ENCODE measurements around the gene TET3.

TET3 gene

DNA sequence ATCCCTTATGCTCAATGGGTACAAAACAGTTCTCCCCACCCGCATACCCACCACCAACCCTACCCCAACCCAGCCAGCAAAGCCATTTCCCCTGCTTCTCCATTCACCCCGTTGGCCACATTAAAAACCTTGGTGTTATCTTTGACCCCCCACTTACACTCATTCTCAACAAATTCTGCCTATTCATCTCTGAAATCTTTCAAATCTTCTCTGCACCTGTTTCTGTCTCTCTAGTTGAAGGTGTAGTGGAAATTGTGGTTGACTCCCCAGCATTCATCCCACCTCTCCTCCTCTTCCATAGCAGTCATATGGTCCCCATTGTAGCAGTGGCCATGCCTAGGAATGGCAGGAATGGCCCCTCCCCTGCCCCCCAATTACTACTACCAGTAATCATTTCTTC, 20.5 kb upstream of the TET3 start:
- no peak for DNase-seq (ENCODE audit: low read depth in 2 of 2)

DNA sequence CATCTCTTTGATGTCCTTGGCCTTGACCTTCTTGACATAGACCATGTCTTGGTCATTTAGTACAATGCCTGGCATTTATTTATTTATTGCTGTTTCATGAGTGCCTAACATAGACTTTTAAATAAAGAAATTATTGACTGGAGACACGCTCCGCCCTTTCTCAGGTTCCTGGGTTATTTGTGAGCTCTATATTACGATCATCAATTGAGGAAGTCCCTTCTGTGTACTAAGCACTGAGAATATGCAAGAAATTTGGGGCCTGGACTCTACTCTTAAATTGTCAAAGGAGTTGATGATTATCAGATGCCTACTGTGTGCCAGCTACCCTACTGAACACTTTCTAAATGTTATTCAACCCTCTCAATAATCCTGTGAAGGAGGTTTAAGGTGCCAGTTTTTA, 19.7 kb upstream of the TET3 start:
- no peak for DNase-seq (ENCODE audit: low read depth in 2 of 2)

DNA sequence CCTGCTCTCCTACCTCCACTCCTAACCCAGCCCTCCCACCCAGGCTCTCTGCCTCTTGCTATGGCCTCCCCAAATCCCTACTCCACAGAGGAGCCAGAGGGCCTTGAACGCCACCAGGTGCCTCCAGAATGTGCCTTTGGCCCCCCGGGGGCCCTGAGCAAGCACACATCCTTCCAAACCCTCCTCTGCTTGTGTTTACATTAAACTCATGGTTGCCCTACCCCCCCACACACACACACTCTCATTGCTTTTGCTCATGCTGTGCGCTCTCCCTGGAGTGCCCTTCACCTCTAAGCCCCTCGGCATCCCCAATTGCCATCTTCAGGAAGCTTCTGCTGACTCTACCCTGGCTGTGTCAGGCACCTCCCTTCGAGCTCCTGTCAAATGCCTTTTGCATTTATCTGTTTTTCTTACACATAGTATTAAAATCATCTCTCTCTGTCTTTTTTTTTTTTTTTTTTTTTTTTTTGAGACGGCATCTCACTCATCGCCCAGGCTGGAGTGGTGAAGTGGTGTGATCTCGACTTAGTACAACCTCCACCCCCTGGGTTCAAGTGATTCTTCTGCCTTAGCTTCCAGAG, 16.3 kb upstream of the TET3 start:
- no peak for DNase-seq (ENCODE audit: low read depth in 2 of 2)

DNA sequence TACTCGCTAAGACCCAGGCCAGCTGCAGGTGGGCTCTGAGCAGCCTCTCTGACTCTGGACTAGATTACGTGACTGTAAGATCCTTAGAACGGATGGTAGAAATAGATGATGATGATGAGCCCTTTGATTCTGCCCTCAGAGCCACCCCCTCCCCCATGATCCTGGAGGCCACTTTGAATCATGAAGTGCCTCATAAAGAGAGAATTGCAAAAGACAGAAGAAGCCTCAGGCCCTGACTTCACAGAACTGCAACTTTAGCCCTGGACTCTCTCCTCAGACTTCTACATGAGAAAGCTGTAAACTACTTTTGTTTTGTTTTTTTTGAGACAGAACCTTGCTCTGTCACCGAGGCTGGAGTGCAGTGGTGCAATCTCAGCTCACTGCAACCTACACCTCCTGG, 15.4 kb upstream of the TET3 start:
- DNase-seq (ENCODE audit: low read depth in 2 of 2) = no peak

DNA sequence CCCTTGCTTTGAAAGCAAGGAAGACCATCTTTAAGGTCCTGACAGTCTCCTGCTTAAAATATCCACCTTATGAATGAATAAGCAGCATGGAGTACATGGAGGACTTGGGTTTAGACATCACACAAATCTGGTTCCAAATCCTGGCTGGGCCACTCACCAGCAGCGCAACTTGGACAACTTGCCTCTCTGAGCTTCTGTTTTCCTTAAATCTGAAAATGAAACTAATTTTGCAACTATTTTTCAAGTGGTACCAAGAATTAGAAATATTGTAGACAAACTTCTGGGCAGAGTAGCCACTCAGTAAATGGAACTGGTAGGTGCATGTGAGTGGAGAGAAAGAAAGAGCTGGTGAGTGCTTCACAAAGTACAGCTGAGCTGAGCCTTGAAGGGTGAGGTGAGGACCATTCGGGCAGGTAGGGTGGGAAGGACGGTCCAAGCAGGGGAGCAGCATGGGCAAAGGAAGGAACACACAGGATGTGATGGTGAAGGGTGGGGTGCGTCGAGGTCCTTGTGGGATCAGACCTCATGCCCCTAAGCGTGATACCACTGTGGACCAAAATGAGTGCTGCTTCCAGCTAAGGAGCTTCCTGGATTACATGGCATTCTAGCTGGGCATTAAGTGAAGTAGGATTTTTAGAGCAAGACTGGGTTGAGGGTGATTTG, 14.4 kb upstream of the TET3 start:
- no peak for DNase-seq (ENCODE audit: low read depth in 2 of 2)

DNA sequence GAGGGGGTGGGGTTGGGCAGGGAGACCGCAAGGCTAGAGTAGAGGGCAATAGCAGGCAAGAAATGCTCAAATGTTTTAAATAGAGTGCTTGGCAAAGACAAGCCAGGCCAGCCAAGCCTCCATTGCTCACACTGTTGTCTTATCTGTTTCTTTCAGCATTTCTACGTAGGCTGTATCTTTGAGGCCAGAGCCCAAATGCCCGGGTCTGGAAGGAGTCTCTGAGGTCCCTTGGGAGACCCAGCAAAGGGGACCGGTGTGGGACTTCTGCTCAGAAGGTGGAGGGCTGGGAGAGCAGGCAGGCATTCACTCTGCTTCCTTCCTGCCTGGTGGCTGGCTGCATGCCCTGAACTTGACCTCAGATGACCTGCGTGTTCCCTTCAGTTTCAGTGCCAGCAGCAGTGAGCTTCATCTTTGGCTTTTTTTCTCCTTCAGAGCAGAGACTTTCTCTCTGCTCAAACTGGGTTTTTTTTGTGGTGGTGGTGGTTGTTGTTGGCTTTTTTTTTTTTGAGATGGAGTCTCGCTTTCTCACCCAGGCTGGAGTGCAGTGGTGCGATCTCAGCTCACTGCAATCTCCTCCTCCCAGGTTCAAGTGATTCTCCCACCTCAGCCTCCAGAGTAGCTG, 13.7 kb upstream of the TET3 start:
- no peak for DNase-seq (ENCODE audit: low read depth in 2 of 2)

DNA sequence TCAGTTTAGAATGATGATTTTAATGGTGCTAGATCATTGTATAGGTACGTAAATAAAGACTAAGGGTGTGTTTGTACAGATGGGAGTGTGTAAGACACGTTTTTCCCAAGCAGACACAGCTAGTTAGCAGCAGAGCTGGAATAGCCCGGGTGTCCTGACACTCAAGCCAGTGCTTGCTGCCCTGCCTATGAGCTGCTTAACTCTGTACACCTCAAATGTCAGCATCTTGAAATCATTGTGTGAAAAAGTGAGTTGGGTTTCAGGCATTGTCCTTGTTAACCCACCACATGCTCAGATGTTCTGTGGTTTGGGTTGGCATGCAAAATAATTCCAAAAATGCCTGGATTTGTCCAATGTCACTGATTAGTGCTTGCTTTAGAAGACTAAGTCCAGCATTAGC, 13.0 kb upstream of the TET3 start:
- no peak for DNase-seq (ENCODE audit: low read depth in 2 of 2)

DNA sequence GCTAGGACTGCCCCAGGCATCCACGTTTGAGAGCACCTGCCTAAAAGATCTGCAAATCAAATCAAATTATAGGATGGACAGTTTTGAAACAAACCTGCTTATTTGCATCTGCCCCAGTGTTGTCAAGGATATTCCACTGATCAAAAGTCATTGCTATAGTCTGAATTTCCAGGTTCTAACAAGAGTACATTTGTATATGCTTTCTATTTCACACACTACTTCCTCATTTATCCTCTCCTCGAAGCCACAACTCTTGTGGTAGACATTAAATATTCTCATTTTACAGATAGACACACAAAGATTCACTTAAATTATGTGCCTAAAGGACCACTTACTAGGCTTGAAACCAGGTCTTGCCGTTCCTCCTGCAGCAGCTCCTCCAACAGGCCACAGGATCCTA, 11.9 kb upstream of the TET3 start:
- DNase-seq (ENCODE audit: low read depth in 2 of 2) = no peak

DNA sequence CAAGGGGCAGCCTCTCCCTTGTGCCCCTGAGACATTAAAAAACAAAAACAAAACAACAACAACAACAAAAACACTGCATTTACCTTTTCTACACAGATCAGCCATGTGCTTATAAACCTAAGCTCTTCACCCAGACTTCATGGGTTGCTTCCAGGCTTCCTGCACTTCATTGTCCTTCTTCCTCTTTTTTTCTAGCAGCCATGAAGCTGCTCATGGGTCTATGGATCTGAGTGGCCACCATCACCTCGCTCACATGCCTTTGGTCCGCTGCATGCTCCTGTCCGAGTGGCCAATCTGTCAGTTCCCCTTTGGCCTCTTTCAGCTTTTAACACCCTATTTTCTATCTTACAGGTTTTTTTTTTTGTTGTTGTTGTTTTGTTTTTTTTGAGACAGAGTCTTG, 9.0 kb upstream of the TET3 start:
- DNase-seq (ENCODE audit: low read depth in 2 of 2) = no peak

DNA sequence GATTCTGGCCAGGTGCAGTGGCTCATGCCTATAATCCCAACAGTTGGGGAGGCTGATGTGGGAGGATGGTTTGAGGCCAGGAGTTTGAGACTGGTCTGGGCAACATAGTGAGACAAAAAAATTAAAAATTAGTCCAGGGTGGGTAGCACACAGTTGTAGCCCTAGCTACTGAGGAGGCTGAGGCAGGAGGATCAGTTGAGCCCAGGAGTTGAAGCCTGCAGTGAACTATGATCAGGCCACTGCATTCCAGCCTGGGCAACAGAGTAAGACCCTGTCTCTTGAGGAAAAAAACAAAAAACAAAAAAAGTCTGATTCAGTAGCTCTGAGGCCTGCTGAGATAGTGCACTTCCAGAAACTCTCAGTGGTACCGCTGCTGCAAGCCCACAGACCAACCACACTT, 7.9 kb upstream of the TET3 start:
- DNase-seq (ENCODE audit: low read depth in 2 of 2) = no peak

DNA sequence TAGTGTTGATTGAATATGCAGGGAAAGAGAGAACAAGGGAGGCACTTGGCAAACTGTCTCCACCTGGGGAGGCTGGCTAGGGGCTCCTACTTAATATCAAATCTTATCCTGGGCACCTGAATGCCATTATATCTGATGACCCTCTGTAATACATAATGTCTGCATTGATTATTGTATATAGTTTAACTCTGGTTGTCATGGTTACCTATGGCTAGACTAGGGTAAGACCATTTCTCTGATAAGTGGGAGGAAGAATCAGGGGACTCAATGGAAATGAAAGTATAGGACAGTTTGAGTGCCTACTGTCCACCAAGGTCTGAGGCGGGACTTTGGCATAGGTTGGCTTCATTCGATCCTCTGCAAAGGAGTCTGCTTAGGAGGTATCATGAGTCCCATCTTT, 7.2 kb upstream of the TET3 start:
- DNase-seq (ENCODE audit: low read depth in 2 of 2) = no peak

DNA sequence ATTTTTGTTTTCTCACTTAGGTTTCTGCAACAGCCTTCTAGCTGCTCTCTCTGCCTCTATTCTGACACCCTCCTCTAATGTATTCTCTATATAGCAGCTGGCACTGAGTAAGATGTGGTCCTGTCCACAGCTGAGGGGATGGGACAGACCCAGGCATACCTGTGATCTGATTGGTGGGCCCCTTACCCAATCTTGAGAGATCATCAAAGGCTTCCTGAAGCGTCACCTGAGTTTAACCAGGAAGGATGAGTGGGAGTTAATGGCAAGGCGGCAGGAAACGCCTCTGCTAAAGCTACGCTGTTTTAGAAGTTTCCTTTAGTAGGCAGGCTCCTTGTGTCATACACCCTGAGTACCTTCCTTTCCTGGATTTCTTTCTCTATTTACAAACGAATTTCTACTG, 5.7 kb upstream of the TET3 start:
- DNase-seq (ENCODE audit: low read depth in 2 of 2) = peak; percentile 62 to 65

DNA sequence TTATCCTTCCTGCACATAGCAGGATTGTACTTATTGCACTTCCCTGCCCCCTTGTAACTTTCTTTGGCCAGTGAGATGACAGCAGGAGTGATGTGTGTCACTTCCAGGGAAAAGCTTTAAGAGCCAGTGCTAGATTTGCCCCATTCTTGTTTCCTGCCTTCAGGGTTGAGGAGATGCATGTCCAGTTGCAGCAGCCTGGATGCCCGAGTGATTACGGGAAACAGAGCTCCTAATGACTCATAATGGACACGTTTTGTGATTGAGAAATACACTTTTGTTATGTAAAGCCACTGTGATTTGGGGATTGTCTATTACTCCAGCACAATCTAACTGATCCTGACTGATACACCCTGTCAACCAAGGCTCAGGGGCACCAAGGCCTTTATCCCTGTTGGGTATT, 5.0 kb upstream of the TET3 start:
- DNase-seq (ENCODE audit: low read depth in 2 of 2) = no peak

DNA sequence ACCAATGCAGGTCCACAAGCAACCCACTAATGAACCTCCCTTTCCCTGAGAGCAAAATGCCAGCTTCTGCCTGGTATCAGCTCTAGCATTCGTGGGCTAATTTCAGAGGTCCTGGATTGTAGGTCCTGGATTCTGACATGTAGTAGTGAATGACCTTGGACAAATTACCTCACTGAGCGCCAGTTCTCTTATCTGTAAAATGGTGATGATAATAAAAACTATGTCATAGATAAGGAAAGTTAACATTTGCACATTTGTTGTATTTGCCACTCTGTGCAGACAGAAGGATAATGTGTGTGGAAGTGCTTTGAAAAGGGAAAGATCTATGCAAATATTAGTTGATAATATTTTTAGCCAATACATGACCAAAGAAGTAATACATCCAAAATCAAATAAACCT, 4.1 kb upstream of the TET3 start:
- DNase-seq (ENCODE audit: low read depth in 2 of 2) = no peak

DNA sequence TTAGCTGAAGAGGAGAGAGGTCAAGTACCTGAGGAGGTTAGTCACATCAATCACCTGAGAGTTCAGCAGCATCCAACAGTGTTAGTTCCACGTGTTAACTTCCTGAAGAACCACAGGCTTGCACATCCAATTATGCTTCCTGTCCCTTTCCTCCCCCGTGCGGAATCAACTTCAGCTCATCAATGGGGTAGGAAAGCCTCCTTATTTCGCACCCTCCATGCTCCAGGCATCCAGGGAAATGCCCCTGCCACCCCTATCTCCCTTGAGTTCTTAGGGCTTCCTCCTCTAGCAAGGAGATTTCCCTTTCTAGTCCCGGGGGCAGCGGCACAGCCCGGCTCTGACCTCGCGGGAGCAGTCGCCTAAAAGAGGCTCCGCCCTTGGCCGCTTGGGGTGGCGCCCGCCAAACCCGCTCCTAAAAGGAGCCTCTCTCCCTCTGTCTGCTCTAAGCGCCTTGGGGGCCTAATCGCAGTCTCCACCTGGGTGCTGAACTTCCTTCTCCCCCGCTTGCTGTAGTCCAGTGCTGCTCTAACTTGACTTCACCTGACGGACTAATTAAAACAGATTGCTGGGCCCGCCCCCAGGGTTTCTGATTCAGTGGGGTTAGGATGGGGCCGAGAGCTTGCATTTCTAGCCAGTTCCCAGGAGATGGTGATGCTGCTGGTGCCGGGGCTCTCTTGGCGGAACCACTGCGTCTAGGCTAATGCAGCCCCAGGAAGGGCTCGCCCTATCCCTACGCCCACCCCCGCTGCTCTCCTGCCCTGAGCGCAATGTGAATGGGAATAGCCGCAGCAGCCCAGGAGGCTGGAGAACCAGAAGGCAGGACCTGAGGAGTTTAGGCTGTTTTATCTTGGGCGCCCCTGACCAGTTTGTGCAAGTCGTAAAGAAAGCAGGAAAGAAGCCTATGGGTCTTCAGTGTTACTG, 3.4 kb upstream of the TET3 start:
- DNase-seq (ENCODE audit: low read depth in 2 of 2) = no peak

DNA sequence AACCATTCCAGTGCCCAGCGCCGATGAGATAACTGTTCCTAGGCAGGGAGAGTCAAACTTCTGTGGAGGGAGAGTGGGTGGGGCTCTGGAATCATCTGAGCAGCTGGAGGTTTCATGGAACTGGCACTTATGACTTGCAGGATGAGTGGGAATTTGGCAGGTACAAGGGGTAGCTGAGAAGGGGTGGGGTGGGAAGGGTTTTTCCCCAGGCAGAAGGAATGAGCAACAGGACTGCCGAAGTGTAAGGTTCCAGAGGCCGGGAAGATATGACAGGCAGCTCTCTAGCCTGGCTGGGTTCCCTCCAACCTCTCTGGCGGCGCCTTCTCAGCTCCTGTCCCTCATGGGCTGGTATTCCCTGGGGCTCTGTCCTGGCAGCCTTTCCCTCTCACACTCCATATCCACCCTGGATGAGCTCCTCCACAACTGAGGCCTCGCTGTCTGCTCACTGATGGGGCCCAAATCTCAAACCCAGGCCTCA, 2.5 kb upstream of the TET3 start:
- DNase-seq (ENCODE audit: low read depth in 2 of 2) = no peak

DNA sequence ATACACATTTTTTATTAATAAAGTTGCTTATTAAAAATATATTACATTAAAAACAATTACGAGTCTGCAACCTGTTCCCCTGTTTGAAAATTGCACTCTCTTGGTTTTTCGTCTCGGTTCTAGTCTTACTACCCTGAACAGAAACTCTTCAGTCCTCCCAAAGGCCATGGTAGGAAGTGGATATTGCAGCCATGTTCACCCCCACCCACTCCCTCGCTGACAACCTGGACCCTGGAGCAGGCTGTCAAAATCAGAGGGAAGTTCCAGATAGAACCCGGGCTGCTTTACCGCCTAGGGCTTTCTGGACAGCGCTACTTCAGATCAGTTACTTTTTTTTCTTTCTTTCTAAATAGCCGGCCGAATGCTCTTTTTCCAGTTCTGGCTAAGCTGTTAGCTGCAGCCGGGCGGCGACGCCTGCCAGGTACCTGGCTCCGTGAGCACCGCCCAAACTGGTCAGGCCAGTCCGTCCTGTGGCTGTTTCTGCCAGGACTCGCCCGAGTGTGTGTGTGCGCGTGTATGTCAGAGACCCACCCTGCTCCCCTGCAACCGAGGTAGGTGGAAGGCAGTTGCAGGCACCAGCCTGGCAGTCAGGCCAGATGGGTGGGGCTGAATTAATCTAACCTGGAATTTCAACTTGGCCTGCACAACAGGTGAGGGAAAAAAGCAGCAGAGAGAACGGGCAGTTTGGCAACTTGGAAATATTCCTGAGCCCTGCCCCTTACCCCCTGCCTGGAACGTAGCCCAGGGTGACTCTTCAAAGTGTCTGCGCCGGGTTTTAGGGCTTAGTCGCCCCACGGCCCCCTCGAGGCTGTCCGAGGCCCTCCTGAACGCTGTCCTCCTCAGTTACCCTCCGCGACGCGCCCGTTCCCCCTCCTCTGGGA, 1.1 kb upstream of the TET3 start:
- DNase-seq (ENCODE audit: low read depth in 2 of 2) = no peak

DNA sequence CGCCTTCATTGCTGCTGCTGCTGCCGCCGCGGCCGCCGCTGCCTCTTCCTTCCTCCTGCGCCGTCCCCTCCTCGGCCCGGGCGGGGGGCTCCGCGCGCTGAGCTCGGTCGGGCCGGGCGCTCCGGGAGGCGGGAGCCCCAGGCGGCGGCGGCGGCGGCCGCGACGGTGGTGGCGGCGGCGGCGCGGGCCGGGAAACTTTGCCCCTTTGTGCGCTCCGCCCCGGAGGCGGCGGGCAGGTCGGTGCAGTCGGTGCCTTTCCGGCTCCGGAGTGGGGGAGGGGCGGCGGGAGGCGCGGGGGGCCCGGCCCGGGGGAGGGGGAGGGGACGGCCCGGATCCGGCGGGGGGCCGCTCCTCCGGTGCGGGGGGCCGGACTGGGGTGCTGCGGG, 205 bp downstream of the TET3 start:
- no peak for DNase-seq (ENCODE audit: low read depth in 2 of 2)

DNA sequence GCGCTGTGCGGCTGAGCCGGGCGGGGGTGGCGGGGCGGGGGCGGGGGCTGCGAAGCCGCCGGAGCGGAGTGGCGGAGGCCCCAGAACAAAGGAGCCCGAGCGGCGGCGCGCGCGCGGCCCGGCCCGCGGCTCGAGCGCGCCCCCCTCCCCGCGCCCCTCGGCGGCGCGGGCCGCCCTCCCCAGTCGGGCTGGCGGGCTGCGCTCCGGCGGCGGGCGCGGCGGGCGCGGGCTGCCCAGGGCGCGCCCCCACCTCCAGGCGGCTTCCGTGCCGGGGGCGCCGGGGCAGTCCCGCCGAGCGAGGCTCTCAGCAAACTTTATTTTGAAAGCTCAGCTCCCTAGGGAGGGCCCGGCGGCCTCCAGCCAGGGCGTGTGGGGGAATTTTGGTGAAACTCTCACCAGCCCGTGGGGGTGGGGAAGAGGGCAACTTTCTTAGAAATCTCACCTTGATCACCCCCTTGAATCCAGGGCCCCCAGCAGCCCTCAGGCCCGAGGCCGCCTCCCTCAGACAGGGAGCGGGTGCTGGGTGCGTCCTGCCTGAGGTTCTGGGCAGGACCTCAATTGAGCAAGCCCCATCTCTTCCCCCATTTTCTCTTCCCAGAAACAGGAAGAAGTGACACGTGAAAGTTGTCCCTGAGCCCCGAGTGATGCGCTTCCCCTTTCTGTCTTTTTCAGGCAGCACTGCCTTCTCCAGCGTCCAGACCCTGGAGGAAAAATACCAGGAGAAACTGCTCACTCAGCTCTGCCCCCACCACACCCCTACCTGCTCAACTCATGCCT, 786 bp downstream of the TET3 start:
- peak in 1 of 2 donors; percentile 57 for DNase-seq (ENCODE audit: low read depth in 2 of 2)

DNA sequence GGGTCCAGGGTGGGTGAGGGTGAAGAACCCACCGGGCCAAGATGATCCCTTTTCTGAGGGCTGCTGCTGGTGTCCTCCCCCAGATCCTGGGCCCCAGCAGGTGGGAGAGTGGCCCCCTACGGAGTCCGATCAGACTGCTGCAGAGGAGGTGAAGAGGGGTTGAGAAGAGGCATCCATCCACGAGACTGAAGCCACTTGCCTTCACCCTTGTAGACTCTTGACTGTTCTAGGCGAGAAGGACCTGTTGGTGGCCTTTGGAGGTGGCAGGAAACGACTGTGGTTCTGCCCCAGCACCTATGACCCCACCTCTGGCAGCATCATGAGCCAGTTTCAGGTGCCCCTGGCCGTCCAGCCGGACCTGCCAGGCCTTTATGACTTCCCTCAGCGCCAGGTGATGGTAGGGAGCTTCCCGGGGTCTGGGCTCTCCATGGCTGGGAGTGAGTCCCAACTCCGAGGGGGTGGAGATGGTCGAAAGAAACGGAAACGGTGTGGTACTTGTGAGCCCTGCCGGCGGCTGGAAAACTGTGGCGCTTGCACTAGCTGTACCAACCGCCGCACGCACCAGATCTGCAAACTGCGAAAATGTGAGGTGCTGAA, 1.5 kb downstream of the TET3 start:
- DNase-seq (ENCODE audit: low read depth in 2 of 2) = no peak

All from stimulated activated CD4-positive, alpha-beta T cell treated with anti-CD3 and anti-CD28 coated beads, Interleukin-15, amount 100 ng/mL, for 48 hours (primary cell).